GM18870 (cell line): Measurements from ENCODE around the gene PSMC3.
A peak's percentile ranks its signal among the peaks of the same experiment; 100 is the strongest.

Source experiments
- ATAC-seq: cut with Tn5 transposase; IDR thresholded peaks from one replicate; pipeline ENCODE4 v1.9.1; 2021; ENCODE audit warnings: moderate library complexity; ENCODE audit not compliant: unreplicated experiment

The PSMC3 gene

DNA sequence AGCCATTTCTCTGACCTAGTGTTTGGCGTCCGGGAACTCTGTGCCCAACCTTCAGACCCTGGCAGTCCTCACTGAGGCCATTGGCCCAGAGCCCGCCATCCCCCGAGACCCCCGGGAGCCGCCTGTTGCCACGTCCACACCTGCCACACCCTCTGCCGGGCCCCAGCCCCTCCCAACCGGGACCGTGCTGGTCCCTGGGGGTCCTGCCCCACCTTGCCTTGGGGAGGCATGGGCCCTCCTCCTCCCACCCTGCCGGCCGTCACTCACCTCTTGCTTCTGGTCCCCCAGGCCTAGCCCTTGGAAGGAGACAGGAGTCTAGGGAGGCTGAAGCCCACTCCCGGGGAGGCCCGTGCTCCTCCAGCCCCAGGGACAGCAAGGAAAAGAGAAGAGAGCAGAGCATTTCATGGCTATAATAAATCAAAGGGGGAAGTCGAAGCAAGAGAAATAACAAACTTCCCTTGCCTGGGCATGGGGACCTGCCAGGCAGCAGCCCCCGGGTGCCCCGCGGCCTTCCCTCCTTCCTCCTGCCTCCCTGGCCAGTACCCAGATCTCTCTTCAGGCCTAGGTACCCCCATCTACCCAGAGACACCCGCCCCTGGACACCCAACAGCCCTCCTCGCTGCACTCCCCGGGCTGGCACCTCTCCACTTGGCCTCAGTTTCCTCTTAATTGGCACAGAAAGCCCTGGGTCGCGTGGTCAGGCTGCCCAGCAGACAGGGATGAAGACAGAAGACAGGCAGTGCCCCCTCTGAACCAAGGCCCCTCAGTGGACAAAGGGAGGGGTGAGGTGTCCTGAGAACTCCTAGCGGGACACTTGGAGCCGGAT, 30.8 kb downstream of the PSMC3 start:
- no peak for ATAC-seq

DNA sequence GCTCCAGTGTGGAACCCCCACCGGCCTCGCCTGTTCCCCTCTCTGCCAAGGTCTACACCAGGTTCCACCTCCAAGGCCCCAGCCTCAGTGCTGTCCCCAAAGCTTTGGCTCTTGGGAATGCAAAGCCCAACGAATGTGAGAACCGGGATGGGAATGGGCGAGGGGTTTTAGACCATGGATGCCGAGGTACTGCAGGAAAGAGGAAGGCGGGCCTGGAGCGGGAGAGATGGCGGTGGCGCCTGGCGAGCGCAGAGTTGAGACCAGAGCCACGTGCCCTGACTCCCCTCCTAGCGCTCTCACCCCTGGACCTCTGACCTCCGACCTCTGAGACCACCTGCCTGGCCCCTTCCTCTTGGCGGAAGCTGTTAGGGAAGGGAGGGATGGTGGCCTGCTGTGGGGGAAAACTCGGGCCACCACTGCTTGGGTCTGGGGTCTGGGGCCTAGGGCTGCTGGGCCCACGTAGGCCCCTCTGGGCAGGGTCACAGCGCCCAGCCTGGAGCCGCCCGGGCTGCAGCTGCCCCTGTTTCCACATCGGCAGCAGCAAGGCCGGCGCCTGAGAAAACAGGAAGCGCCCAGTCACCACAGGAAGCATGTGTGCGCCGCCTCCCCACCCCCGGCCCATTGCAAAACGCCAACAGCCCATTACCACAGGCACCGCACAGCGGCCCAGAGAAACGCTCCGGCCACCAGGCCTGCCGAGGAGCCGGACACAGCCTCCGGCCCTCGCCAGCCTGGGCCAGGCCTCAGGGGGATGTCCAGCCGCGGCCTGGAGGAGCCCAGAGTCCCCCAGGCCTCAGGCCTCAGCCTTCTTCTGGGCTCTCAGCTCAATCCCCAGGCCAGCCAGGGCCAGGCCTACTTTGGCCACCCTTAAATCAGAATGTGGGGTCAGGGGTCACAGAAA, 31.7 kb downstream of the PSMC3 start:
- ATAC-seq = no peak

DNA sequence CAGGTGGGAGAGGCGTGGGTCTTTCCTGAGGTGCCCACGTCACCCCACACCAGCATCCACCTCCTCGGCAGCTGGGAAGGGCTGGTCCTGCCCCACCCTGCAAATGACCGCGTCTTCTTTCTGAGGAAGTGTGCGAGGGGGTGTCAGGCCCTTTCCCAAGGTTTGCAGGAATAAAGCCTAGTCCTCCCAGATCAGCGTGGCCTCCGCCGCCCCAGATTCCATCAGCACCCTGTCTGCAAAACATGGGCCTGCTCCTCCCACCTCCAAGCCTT, 32.3 kb downstream of the PSMC3 start:
- no peak for ATAC-seq

DNA sequence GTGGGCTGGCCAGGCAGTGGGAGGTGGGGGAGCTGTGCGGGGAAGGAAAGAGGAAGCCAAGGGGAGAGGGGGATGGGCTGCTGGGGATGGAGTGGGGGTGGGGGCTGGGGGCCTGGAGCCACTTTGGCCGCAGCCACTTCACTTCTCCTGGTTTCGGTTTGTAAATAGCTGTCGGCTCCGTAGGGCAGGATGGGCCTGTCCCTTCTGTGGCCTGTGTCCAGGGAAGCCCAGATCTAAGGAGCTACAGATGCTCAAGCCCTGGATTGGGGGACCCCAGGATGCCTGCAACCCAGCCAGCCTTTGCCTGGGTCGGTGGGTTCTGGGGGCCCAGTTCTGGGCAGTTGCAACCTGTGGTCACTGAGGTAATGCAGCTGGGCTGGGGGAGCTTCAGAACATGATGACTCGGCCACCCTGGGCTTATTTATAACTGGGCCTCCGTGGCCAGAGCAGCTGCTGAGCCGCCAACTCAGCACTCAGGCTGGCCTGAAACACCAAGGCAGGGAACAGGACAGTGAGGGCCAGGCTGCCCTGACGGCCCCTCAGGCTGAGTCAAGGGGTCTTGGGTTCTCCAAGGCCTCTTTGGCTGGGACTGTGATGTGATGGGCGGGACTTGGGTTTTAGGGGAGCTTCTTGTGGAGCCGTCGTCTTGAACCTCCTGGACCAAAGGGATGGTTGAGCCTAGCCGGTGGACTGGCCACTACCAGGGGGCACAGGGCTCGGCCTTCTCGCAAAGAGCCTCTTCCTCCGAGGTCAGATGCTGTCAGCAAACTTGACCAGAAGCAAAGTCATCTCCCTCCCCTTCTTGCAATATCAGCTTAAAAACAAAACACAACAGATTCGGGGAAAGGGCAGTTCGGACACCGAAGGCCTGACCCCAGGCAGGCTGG, 32.8 kb downstream of the PSMC3 start:
- no peak for ATAC-seq

DNA sequence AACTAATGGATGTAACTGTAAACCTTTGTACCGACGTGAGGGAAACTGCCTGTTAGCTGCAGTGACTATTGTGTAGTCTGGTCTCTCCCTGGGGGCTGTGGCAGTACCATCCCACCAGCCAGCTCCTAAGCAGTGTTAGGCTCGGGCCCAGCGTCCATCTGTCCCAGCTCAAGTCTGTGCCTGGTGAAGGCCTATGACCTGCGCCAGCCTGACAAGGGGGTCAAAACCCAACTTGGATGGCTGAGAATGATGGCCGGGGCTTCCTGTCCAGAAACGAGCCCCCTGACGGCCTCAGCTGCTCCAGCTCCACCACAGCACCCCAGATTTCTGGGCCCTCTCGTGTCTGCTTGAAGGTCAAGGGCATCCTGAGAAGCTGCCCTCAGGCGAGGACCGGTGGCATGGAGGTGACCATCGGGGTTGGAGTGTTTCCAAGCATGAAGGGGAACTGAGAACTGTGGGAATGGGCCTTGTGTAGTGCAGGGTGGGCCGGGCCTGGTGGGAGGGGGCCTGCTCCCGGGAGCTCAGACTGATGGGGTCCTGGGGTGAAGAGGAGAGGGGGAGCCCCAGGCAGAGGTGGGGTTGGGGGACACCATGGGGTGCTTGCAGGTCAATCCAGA, 33.6 kb downstream of the PSMC3 start:
- ATAC-seq = no peak

DNA sequence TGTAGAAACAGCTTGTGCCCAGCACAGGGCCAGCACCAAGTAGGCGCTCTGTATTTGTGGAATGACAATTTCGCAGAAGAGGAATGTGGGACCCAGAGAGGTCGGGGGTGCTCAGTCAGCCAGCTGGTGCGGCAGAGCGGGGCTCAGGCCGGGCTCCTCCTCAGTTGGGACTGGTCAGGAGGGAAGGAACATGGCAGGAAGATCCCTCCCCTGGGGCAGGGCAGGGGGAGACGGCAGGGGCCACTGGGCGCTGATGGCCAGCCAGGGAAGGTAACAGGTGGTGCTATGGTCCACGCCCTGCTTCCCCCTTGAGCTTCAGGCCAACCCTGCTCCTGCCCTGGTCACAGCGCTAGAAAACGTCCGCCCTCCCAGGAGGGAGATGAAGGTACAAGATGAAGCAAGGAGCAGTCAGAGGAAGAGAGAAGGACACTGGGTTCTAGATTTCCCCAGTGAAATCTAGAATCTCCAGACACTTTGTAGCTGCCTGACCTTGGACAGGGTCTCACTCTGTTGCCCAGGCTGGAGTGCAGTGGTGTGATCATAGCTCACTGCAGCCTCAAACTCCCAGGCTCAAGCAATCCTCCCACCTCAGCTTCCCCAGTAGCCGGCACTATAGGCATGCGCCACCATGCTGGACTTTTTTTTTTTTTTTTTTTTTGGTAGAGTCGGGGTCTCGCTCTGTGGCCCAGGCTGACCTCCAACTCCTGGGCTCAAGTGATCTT, 34.4 kb downstream of the PSMC3 start:
- no peak for ATAC-seq

DNA sequence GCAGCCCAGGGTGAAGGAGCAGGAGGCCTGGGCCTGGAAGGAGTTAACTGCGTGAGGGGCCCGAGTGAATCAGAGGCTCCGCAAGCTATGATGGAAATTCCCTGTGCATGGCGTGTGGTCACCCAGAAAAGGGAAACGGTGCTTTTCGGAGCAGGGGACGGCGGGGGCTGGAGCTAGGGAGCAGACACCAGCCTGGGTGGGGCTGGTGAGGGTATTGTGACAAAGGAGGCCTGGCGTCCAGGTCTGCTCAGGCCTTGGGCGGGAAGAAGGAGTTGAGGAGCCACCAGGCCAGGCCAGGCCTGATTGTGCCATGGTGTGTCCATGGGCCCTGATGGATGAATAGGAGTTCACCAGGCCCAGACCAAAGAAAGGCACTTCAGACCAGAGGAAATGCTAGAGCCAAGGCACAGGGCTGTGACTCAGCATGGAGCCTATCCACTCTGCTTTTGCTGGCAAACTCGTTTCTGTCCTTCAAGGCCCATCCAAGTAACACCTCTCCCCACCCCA, 35.1 kb downstream of the PSMC3 start:
- ATAC-seq = no peak

DNA sequence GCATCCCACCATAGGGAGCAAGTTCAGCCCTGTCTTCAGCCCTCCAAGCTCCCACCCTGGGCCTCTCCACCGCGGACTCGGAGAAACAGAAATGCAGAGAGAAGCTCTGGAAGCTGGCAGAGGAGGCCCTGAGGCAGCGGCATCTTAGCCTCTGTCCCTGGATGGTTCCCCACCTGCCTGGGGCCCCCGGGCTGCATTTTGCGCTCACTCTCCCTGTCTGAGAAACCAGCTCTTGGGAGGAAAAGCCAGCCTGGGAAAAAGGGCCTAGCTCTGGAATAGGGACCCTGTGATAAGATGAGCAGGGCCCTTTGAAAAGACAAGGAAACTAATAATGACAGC, 35.8 kb downstream of the PSMC3 start:
- no peak for ATAC-seq

DNA sequence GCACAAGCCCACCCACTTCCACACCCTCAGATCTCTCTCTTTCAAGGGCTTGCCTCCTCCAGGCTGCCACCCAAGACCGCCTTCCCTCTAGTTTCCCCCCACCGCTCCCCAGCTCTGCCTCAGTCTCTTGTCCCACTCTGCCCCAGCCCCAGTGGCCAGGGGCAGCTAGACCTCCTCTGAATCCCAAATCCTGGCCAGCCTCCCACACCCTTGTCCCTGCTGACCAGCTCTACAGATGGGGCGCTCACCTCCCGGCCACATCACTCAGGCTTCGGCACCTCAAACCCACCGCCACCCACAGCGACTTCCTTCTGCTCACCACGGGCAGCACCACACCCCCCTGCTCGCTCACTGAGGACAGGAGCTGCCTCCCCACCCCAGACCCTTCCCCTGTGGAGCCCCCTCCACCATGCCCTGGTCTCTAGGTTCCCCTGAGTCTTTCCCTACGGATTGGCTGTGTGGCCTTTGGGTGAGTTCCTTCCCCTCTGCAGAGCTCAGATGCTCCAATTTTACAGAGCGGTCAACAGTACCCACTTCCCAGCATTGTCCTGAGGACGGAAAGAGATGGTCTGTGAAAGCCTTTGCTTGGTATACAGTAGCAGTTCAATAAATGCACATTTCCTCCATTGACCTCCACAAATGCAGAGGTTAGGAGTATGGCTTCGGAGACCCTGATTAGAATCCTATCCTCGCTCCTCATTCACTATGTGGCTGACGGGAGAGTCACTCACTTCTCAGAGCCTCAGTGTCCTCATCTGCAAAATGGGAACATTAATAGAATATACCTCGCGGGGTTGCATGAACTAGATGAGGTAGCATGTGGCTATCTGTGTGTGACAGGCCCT, 36.4 kb downstream of the PSMC3 start:
- no peak for ATAC-seq

DNA sequence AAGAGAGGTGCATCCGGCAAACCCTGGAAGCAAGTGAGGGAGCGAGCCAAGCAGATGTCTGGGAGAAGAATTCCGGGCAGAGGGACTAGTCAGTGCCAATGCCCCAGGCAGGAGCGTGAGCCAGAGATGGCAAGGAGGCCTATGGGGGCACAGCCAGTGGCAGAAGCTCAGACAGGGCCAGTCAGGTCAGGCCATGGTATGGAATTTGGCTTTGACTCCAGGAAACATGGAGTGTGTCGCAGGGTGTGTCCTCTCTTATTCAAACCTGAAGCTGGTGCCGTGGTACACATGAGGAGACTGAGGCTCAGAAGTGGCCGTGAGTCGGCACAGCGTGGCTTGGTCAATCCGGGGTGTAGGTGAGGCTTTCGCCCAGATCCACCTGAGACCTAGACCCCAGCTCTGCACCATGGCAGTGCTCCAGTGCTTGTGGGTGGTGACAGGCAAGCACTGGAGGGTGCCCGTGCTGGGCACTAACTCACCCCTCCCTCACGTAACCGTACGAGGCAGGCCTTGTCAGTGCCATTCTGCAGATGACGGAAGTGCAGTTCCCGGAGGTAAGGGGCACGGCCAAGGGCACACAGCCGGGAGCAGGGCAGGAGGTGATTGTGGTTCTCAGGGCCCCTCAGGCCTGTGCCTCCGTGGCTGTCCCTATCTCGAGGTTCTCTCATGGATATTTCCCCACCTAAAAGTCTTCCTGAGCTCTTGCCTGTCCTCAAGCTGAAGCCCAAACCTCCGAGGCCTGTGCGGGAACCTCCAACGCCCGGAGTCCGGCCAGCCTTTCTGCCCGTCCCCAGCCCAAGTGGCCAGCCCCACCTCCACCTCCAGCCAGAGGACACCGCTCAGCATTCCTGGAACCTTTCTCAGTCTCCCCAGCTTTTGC, 37.3 kb downstream of the PSMC3 start:
- no peak for ATAC-seq

DNA sequence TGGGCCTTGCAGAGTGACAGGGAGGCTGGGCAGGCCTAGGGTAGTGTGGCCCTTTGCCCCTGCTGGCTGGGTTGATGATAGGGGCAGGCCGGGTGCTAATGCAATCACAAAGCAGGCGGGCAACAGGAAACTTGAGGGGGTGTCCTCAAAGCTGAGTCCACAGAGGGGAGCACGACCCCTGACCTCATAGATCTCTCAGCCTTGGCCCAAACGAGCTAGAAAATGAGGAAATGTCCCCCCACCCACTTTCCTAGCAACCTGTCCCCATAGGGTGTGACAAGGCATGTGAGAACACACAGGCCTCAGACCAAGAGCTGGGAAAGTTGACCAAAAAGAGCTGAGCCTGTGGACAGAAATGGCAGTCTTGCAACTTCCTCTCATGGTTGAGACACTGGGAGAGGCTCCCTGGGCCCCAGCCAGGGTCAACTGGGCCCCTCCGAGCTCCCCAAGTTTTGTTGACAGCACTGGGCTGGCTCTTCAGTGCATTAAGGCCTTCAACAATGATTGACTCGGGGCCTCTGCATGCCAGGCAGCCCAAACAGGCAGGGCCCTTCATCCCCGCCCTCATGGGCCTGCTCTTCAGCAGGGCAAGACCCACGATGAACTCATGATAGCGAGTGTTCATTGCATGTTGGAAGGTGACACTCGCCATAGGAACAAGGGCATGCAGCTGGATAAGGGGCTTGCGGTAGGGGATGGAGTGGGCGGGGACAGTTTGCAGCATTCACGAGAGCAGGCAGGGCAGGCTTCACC, 38.1 kb downstream of the PSMC3 start:
- ATAC-seq = no peak

DNA sequence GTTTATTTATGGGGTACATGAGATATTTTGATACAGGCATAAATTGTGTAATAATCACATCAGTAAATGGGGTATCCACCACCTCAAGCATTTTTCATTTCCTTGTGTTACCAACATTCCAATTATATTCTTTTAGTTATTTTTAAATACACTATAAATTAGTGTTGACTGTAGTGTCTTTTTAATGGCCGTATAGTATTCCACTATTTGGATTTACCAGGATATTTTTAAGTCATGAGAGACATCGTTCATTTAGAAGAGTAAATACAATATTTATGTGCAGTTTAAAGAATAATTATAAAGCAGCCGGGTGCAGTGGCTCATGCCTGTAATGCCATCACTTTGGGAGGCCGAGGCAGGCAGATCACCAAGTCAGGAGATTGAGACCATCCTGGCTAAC, 41.7 kb downstream of the PSMC3 start:
- ATAC-seq = no peak

DNA sequence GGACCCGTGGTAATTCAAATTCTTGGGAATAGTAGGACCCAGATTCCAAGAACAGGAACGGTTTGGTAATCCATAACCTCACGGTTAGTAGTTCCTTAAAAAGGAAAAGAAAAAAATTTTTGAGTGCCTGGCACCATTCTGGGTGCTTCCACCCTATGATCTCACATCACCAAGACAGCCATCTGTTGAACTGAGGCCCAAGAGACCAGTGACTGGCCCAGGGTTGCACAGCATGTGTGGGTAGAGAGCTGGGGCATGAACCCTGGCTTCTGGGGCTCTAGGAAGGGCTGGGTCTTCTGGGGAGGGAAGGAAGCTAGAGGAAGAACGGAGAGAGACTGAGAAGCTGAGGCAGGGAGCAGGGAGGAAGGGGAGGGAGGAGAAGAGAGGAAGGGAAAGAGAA, 43.2 kb downstream of the PSMC3 start:
- ATAC-seq = no peak

DNA sequence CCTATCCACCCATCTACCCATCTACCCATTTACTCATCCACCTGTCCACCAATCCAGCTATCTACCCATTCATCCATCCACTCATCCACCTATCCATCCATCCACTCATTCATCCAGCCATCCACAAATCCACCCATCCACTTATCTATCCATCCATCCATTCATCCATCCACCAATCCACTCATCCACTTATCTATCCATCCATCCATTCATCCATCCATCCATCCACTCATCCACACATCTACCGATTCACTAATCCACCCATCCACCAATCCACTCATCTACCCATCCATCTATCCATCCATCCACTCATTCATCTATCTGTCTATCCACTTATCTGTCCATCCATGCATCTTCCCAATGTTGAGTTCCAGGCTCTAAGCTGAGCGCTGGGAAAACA, 46.2 kb downstream of the PSMC3 start:
- no peak for ATAC-seq

DNA sequence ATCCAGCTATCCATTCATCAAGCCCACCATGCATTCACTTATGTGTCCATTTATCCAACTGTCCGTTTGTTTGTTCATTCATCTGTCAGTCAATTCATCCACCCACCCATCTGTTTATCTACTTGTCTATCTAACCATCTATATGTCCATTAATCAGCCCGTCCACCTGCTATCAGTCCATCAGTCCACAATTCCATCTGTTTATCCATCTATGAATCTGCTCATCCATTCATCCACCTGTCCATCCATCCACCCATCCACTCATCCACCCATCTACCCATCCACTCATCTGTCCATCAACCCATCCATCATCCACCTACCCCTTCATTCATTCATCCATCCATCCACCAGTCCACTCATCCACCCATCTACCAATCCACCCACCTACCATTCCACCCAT, 46.9 kb downstream of the PSMC3 start:
- ATAC-seq = no peak

DNA sequence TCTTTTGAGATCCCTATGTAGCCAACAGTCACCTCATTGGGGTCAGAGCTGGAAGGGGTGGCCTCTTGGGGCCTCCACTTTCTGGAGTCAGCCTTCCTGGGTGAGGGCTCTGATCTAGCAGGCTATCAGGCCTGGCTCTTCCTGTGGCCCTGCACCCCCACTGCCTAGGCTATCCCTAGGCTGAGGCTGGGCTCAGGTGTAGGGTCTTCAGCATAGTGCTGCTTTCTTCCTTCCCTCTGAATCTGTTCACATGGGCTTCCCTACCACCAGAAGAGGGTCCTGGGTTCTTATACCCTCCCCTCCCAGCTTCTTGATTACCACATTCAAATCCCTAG, 47.4 kb downstream of the PSMC3 start:
- no peak for ATAC-seq

DNA sequence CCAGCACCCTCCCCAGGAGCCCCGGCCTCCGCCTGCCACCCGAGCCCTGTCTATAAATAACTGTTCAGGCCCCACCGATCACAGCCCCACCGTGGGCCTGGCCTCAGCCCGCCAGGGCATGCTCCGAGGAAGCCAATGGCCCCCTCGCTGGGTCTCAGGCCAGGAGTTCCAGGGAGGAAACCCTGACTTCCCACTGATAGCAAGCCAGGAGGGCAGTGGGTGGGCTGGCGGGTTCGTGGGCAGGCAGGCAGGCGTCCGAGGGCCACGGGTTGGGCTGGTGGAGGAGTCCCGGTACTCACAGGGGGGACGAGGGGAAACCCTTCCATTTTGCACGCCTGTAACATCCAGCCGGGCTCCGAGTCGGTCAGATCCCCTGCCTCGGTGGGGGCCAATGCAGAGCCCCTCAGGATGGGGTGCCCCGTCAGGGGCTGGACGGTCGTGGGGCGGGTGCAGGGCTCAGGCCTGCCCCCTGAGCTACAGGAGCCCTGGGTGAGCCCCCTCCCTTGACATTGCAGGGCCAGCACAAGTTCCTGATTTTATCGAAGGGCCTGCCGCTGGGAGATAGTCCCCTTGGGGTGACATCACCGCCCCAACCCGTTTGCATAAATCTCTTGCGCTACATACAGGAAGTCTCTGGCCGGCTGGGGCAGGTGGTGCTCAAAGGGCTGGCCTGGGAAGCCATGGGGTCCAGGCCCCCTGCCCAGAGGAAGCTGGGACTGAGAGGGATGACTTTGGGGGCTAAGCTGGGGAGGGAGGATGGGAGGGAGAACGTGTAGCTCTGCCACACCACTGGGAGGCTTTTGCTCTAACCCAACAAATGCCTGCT, 48.0 kb downstream of the PSMC3 start, which contains the start of gene SPI1:
Gene SPI1 (minus strand): TSS at position 538 of the 826 bp plus-strand sequence. CDS start 194 bp downstream, at position 344.
- ATAC-seq = peak; percentile 71
